GM12865 (cell line): Measurements from ENCODE around the gene FXYD3.

Source experiments
- DNase-seq: peaks from one replicate; pipeline ENCODE4 v3.0.0; 2010; ENCODE audit warnings: low read depth
- H3K4me3 ChIP-seq: 2 replicates; pipeline ENCODE4 v1.5.1; 2011; ENCODE audit warnings: mild to moderate bottlenecking, low read depth, low read length, control low read depth
- CTCF ChIP-seq: IDR thresholded peaks from 2 replicates; pipeline ENCODE4 v1.5.1; 2011; ENCODE audit warnings: low read length, control low read depth, low read depth, inconsistent platforms; ENCODE audit not compliant: insufficient read depth; ENCODE audit errors: missing control alignments

Gene FXYD3

GRCh38 chr19:35136977-35137702 is 21.5 kb downstream of the FXYD3 start:
- H3K4me3 ChIP-seq: no peak overlapping the region
- no peak for TF ChIP-seq CTCF
- no peak for DNase-seq

- TF ChIP-seq CTCF: no peak
- no peak within 1 kb of the TSS for H3K4me3 ChIP-seq
- no peak for DNase-seq
Observed at GRCh38 chr19:35138305-35138892, 22.8 kb downstream of the FXYD3 start, which contains the start of gene FXYD1. Gene FXYD1 (plus strand): TSS chr19:35138824. CDS start chr19:35140080, 1,256 bp downstream.

GRCh38 chr19:35140207-35140961 is 24.8 kb downstream of the FXYD3 start:
- no peak overlapping the region for H3K4me3 ChIP-seq
- DNase-seq: no peak
- TF ChIP-seq CTCF: no peak

GRCh38 chr19:35140962-35141836 is 25.6 kb downstream of the FXYD3 start:
- no peak overlapping the region for H3K4me3 ChIP-seq
- peak; percentile 57 for TF ChIP-seq CTCF
- DNase-seq: peak; percentile 92

- H3K4me3 ChIP-seq: no peak overlapping the region
- no peak for TF ChIP-seq CTCF
- DNase-seq: no peak
Observed at GRCh38 chr19:35141837-35142605, 26.4 kb downstream of the FXYD3 start.
